Measurements from ENCODE around the gene ZNF280A.

- TF ChIP-seq EZH2 (IDR thresholded peaks at IDR 0.05; ENCODE audit: low read depth, low read length, severe bottlenecking) (no peak), MAX (IDR thresholded peaks at IDR 0.05) (no peak), CEBPB (IDR thresholded peaks at IDR 0.05; ENCODE audit: low read depth, low read length) (no peak), CTCF (IDR thresholded peaks at IDR 0.05; ENCODE audit: control extremely low read depth in 1 of 3, insufficient read depth in 1 of 3, low read depth in 1 of 3, low read length in 3 of 3) (no peak), RAD21 (IDR thresholded peaks at IDR 0.05 in 1 of 2, conservative IDR thresholded peaks at IDR 0.05 in 1 of 2; ENCODE audit: low read depth in 2 of 2, low read length in 2 of 2) (no peak), YY1 (IDR thresholded peaks at IDR 0.05; ENCODE audit: low read depth, low read length) (no peak), POLR2A (IDR thresholded peaks at IDR 0.05; ENCODE audit: control extremely low read depth in 1 of 2, low read depth in 2 of 2, low read length in 2 of 2) (no peak), SIN3A (conservative IDR thresholded peaks at IDR 0.05 in 1 of 2, IDR thresholded peaks at IDR 0.05 in 1 of 2; ENCODE audit: low read depth in 1 of 2, low read length in 2 of 2) (no peak), BRCA1 (IDR thresholded peaks at IDR 0.05; ENCODE audit: low read depth, low read length) (no peak), CHD1 (IDR thresholded peaks at IDR 0.05; ENCODE audit: low read depth, low read length) (no peak), CBX8 (IDR thresholded peaks at IDR 0.05; ENCODE audit: borderline replicate concordance, low read depth, low read length) (no peak)
Observed at GRCh38 chr22:22478470-22478869, 41.6 kb downstream of the ZNF280A start.

All from H1 (cell line).